Astrocyte of the hippocampus (primary cell): ENCODE data around the gene FAM89B.

Experiments
- DNase-seq: peaks from one replicate; pipeline ENCODE4 v3.0.0; 2011; ENCODE audit warnings: low read depth, low spot score

FAM89B gene

DNA sequence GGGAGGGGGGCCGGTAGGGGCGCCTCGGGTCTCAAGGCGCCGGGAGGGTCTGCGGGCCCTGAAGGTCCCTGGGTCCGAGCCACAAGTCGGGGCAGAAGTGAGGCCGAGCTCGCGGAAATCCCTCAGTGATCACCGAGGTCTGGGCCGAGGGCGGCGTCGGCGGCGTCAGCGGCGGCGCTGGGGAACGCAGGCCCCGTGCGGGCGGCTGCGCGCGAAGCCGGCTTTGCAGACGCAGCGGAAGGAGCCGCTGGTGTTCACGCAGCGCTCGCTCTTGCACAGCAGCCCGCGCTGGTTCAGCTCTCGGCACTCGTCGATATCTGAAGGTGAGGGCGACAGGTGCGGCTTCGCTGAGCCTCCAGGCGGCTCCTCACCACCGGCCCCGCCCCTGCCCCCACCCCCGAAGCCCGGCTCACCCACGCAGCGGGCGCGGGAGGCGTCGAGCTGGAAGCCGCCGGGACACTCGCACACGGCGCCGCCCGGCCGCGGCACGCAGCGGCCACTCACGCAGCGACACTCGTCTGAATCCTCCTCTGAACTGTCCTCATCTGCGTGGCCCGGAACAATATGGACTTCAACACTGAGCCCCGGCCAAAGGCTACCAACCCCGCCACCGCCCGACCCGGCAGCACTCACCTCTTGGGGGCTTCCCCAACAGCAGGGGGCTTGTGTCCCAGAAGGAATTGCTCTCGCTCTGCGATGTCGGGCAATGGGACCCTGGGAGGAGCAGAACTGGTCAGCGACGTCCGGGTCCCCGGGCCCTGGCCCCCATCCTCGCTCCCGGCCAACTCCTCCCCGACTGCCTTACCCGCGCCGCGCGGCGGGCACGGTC is 33.2 kb upstream of the FAM89B start:
- DNase-seq: no peak

DNA sequence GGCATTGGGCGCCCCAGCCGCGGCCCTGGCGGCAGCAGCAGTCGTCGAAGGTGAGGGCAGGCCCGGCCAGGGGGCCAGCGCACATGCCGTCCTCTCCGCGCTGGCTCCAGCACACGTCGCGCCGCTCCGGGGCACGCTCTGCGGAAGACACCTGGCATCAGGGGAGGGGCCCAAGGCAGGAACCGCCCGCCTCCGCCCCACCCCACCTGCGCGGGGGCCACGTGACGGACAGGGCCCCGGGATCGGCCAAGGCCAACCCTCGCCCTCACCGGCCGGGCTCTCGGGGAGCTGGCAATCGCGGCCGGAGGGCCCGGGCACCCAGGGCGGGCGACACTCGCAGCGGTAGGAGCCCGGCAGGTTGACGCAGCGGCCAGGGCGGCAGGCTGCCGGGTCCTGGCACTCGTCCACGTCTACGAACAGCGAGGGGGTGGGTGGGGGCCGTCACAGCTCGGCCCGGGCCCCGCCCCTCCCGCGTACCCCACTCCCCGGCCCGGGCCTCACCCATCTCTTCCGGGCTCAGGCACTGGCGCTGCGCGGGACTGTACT is 32.5 kb upstream of the FAM89B start:
- no peak for DNase-seq

DNA sequence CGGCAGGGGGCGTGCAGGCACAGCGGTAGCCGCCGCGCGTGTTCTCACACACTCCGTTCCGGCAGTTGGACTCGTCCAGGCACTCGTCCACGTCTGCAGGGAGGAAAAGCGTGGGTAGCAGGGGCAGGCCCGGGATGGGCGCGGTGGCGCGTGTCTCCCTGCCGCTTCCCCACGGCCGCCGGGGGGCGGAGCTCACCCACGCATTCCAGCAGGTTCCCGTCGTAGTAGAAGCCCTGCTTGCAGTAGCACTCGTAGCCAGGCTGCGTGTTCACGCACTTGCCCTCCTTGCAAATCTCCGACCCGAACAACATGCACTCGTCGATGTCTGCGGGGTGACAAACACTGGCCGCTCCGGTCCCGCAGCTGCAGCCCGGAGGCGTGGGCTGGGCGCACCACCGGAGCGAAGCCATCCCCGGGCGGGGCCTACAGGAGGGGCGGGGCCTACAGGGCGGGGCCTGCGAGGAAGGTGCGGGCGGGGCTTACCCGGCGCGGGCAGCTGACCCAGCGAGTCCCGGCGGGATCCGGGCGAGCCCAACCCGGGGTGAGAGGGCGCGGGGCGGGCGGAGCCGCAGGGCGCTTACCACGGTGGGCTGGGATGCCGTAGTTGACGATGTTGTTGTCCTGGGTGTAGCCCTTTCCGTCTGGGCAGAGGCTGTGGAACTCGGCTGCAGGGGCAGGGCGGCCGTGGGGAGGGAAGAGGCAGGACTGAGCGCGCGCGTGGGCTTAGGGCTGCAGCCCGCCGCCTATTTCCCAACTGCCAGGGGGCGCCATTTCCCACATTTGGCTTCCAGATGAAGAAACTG is 31.8 kb upstream of the FAM89B start:
- DNase-seq: peak; percentile 91

DNA sequence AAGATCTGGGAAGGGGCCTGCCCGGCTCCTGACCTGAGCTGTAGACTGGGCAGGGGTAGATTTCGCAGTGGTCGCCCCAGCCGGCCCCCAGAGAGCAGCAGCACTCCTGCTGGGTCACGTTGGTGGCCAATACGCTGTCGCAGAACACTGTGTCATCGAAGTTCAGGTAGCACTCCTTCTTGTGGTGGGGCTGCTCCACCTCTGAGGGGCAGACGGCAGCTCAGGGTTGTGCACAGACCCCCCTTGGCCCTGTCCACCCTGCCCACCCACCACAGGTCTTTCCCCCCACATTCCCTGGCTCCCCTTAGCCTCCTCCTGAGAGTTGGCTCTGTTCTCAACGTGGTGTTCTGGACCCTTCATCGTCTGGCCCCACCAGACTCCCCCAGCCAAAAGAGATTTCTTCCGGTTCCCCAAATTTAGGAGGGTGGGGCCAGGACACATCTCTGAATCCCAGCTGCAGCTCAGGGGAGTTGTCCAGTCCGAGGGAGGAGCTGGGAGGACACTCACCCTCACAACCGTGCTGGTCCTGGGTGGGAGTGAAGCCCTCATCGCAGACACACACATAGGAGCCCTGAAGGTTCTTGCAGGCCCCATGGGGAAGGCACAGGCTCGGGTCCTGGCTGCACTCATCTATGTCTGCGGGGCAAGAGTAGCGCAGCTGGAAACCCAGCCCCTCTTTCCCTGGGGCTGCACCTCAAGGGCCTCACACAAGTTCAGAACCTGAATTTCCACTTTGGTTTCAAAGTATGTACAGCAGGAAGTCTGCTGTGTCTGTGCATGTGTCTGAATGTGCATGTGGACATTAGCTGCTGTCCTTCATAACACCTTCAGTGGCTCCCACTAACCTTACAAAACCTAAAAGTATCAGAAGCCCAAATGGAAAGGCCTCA is 31.0 kb upstream of the FAM89B start:
- no peak for DNase-seq

DNA sequence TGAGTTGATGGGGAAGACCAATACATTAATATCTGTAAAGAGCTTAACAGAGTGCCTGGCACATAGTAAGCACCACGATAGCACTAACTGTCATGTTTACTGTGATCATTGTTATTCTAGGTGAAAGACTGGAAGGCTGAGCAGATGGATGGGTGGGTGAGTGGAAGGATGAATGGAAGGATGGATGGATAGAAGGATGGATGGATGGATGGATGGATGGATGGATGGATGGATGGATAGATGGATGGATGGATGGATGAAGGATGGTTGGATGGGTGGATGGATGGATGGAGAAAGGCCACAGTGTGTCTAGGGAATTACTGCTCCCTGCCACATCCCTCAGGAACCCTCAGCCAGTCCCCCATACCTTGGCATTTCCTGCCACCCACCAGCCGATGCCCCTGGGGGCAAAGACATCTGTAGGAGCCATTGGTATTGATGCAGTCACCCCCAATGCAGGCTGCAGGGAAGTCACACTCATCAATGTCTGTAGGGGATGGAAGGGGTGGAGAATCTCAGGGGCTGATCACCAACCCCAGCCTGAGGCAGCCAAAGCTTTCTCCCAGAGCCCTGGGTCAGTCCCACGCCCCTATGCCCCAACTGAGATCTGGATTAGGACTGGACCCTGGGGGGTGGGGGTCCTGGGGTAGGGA is 29.5 kb upstream of the FAM89B start:
- DNase-seq: no peak

DNA sequence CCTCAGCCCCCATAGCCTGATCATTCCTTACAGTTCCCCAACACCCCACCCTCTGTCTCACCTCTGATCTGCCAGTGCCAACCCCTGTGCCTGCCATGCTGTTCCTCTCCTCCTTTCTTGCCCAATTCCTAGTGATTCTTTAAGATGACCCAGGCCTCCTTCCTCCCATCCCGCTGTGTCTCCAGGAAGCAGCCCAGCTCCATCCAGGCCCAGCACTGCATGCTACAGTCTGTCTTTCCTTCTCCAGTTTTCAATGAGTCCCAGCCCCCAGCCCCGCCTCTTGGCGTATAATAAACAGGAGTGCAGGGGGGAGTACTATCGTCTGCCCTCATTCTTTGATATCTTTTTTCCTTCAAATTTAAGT is 26.5 kb upstream of the FAM89B start:
- no peak for DNase-seq

DNA sequence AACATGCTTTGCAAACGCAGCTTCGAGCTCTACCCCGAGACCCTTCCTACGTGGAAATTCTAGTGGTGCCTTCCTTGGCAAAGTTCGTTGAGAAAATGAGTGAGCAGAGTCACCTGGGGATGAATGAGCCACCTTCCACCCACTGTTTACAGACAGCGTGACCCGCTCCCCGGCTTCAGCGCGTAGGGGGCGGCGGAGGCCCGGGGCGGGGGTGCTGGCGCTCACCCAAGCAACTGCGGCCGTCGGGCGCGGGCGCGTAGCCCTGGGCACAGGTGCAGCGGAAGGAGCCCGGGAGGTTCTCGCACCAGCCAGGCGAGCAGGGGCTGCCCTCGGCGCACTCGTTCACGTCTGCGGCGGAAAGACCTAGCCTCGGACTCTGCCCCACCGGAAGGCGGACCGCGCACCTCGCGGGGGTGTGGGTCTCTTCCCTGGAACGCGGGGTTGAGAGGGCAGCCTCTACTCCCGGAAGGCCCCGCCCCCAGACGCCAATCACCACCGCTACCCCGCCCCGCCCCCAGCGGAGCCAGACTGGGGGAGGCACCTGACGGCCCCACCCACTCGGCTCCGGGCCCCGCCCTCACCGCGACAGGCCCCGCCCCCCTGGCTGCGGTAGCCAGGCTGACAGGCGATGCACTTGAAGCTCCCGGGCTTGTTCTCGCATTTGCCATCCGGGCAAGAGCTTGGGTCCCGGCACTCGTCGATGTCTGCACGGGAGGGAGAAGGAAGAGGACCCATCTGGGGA is 25.9 kb upstream of the FAM89B start:
- peak; percentile 72 for DNase-seq

DNA sequence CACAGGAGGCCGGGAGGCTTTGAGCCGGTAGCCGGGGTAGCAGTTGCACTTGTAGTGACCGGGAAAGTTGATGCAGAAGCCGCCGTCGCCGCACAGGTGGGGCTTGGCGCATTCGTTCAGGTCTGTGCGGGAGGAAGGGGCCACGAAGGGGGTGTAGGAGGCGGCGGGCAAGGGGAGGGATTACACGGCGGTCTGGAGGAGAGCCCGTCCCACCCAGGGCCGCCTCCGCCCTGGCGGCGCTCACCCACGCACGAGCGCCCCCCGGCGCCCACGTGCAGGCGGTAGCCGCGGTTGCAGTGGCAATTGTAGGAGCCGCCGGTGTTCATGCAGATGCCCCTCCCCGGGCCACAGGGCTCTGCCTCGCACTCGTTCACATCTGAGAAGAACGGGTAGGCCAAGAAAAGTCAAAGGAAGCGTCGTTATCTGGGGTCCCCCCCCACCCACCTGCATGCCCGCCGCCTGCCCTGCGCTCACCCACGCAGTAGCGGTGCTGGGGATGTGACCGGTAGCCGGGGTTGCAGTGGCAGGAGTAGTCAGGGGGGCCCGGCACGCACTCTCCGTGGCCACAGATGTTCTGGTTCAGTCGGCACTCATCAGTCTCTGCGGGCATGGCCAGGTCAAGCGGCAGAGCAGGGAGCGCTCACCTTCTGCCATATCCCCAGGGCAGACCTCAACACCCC is 24.8 kb upstream of the FAM89B start:
- DNase-seq: no peak

DNA sequence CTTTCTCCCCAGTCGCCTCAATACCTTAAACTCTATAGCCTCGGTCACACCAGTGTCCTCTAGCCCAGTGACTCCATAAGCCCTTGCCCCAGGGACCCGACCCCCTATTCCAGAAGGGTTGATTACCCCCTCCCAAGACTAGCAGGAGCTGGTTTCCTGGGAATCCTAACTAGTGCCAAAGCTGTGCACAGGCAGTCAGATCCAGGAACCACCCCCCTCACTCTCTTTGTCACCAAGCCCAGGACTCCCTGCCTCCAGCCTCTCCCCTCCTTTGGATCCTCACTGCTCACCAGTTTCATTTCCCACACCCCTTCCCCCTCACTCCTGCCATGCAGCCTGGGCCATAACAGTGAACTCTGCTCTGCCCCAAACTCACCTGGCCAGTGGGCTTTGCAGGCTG is 23.9 kb upstream of the FAM89B start:
- DNase-seq: no peak

DNA sequence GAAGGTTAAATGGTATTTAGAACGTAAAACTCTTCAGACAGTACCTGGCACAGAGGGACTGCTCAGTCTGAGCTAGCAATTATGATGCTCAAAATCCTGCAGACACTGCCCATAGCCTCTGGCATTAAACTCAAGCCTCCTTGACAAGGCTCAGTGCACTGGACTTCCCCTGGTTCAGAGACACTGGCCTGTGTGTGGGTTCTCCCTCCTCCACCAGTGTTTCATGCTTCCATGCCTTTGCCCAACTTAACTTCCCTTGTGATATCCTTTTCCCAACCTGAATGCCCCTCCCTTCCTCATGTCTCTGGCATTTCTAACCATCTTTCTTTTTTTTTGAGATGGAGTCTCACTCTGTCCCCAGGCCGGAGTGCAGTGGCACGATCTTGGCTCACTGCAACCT is 23.2 kb upstream of the FAM89B start:
- DNase-seq: no peak

DNA sequence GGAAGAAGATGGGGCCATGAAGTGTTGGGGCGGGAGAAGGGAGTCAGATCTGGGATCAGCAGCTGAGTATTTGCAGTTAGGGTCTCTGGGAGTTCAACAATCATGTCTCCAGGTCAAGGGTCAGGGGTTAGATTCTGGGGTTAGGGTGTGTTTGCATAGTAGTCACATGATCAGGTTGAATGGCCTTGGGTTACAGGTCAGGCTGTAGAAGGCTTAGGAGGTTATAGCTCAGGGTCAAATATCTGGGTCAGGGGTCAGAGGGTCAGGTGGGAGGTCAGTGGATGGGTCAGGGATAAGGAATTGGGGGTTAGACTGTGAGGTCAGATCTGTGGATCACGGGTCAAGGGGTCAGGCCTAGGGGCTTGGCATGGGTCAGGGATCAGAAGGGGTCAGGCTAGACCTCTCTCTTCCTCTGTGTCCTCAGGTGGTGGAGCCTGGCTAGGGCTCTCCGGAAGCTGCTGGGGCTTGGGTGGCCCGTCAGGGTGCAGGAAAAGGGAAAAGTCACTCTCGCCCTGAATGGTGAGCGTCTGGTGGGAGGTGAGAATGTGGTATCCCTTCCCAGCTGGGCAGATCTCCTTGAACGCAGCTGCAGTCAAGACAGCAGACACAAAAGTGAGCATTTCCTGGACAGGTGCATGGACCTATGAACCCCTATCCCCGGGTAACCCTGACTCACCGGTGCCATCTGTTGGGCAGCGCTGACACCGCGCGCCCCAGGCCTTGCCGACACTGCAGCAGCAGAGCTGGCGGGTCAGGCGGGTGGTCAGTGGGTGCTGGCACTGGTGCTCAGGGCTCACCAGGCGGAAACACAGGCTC is 20.6 kb upstream of the FAM89B start:
- DNase-seq: peak; percentile 49

DNA sequence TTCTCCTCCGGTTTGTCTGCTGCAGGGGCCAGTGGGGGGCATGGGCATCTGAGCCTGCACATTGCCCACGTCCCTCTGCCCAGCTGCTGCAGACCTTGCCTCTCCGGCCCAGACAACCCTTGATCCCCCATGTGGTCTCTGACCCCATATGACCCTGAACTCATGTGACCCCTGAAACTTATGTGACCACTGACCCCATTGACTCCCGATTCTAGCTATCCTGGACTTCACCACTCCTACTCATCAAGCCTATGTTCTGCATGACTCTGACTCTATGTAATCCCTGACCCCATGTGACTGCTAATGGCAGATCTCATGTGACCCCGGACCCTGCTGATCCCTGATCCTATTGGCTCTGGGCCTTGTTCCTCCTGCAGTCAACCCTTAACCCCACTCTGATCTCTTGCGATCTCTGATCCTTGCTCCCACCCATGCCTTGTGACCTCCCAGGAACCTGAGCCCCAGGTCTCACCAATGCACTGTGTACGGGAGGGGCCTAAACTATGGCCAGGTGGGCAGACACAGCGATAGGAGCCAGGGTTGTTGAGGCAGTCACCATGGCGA is 19.9 kb upstream of the FAM89B start:
- no peak for DNase-seq

DNA sequence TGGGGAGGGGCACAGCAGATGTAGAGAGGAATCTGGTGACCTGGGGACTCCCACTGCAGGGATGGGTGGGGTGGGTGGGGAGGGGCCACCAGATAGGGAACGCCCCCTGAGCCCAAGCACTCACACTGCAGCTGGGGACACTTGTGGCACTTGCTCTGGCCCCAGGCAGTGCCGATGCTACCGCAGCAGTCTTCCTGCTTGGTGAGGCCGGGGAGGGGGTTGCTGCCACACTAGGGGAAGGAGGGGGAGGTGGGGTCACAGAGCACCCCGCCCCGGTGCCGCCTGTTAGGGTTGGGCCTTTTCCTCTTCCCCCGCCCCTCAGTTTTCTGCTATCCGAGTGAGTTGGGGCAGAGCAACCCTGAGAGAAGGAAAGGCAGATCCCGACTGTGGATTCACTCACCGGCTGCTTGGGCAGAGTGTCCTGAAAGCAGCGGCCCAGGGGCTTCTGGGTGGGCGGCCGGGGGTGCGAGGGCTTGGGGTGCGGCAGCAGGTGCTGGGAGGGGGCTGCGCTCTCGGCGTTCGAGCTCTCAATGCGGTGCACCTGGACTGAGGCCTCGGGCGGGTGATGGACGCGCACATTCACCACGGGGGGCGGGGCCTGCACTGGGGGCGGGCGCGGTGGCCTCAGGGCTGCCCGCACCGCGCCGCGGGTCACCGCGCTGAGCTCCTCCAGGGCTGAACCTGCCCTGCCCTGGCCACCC is 18.9 kb upstream of the FAM89B start:
- DNase-seq: no peak

DNA sequence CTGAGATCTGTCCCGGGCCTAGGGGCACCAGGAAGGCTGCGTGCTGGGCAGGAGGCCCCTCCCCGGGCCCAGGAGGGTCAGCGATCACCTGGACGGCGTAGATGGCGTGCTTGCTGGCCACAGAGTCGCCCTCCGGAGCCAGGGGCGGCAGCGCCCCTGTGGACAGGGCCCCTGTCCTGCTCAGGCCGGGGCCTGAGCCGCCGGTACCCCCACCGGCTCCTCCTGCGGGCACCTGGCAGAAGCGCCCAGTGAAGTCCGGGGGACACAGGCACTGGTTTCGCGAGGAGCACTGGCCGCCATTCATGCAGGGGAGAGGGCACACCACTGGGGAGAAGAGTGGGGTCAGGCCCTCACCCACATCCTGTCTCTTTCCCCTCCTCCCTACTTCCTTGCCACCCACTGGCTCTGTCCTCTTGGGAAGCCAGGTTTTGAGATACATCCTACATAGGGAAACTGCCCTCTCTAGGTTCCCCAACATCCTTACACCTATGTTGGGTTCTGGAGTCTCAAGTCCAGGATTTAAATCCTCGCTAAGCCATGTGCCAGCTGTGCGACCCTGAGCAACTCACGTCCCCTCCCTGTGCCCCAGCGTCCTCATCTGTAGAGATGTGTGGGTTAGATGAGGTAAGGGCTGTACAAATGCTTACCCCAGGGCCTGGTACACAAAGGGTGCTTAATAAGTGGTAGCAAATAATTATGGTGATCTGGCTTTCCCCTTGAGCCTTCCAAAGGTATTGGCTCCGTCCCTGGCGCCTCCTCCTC is 18.1 kb upstream of the FAM89B start:
- DNase-seq: no peak

DNA sequence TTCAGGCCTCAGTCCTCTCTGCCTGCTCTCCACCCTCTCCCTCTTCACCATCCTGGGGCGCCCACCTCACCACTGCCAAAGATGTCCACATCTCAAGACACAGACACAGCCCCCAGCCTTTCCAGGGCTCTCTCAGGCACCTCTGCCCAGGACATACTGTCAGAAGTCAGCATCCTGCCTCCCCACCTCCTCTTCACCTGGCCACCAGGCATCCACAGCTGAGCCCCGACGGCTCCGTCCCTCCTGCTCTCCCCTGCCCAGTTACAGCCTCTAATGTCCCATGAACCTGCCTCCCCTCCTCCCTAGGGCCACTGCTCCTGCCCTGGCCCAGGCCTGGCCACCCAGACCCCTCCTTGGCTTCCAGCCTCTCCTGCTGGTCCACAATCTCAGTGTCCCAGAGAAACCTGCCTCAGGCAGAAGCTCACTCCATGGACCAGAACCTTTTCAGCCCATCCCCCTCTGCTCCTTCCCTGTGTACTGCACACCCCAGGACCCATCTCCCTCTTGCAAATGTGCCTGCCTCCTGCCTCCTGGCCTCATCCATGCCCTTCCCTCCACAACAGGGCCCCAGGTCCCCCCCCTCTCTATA is 17.4 kb upstream of the FAM89B start:
- no peak for DNase-seq

DNA sequence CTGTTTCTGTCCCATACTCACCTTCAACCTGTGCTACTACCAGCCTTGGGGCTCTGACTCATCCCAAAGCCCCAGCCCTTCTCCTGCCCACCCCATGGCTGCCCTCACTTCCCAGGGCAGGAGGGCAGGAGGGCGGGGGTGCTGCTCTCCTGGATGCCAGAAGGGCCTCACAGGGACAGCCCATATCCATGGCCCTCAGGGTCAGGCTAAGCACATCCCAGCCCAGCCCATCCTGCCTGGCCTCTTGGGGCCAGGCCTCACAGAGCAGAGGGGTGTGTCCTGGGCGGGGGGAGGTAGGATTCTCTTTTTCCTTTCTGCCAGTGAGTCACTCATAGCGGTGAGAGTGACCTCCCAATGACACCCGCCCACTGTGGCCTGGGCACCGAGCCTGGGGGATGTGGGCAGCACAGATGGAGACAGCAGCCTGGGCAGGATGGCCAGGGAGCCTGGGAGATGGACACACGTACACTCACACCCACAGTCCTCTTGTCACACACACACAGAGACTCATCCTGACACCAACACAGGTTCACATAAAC is 16.6 kb upstream of the FAM89B start:
- peak; percentile 94 for DNase-seq
